Stimulated activated memory B cell treated with anti-CD40 and anti-IgM and Interleukin-4, amounts not matched to agents 10 μg/mL and 1 μg/mL and 100 μg/mL, for 72 hours (primary cell): ENCODE measurements around the gene MDFIC.

ENCODE experiments used
- ATAC-seq: fragments of 150-1000 bp; cut with Tn5 transposase; 2 replicates; pipeline ENCODE4 v1.10.0; 2021
- H3K27ac Mint-ChIP-seq: one replicate; pipeline ENCODE4 v1.8.0; 2022; ENCODE audit warnings: mild to moderate bottlenecking, mixed read lengths
- H3K27me3 Mint-ChIP-seq: one replicate; pipeline ENCODE4 v1.8.0; 2022; ENCODE audit warnings: mixed read lengths
- H3K36me3 Mint-ChIP-seq: one replicate; pipeline ENCODE4 v1.8.0; 2022; ENCODE audit warnings: mixed read lengths
- H3K4me1 Mint-ChIP-seq: one replicate; pipeline ENCODE4 v1.8.0; 2022; ENCODE audit warnings: mixed read lengths
- H3K4me3 Mint-ChIP-seq: one replicate; pipeline ENCODE4 v1.8.0; 2022; ENCODE audit warnings: mild to moderate bottlenecking, moderate library complexity, mixed read lengths
- H3K9me3 Mint-ChIP-seq: one replicate; pipeline ENCODE4 v1.8.0; 2022; ENCODE audit warnings: mixed read lengths

MDFIC gene

GRCh38 chr7:115014794-115015193 is 92.9 kb downstream of the MDFIC start:
- H3K4me1 Mint-ChIP-seq, result peaks cover 9% of the 10 kb centered on the region
- H3K27ac Mint-ChIP-seq, result no peak overlapping the region
- H3K4me3 Mint-ChIP-seq, result no peak overlapping the region
- H3K27me3 Mint-ChIP-seq, result no peaks in the 10 kb centered on the region
- H3K36me3 Mint-ChIP-seq, result peaks cover 42% of the 10 kb centered on the region
- no peaks in the 10 kb centered on the region for H3K9me3 Mint-ChIP-seq
- no peak for ATAC-seq

DNA sequence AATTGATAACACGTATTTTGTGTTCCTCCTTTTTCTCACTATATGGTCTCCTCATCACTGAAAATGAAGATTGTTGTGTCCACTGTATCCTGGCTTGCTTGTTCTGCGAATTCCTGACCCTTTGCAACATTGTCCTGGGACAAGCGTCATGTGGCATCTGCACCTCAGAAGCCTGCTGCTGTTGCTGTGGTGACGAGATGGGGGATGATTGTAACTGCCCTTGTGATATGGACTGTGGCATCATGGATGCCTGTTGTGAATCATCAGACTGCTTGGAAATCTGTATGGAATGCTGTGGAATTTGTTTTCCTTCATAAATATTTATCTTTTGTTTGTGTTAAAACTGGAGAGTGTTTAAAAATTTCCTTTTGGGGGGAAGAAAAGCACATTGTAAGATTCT is 93.7 kb downstream of the MDFIC start:
- Mint-ChIP-seq H3K4me3 (no peak overlapping the region), H3K36me3 (peaks cover 42% of the 10 kb centered on the region), H3K27ac (no peak overlapping the region)

DNA sequence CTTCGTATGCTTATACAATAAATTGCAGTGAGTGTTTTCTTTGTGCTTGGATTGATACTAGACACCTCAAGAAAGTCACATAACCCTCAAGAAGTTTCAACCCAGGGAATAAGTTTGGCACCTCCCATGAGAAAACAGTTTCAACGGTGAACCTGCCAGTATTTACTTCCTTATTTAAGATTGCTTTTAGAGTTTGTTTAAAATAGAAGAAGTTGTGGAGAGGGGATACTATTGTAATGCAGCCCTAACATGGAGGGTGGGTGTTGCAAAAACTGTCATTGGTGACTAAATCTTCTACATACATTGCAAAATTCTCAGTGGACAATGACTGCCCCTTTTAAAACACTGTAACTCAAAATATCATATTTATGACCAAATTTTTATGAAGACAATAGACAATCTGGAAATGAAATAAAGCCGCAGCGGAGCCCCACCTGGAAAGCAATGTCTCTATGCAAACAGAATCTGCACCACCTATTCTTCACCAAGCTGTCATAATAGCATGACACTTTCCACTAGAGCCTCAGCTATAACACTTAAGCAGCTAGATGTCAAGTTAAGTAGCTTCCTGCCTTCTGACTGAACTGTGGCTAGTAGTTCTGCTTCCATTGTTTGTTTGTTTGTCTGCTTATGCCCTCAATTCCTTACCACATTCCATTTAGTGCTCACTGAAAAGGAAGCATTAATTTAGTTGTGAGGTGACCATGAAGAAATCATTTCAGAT is 98.2 kb downstream of the MDFIC start:
- Mint-ChIP-seq H3K36me3 (peaks cover 19% of the 10 kb centered on the region), H3K27ac (no peak overlapping the region), H3K27me3 (no peaks in the 10 kb centered on the region), H3K4me1 (peaks cover 13% of the 10 kb centered on the region), H3K4me3 (no peak overlapping the region), H3K9me3 (no peaks in the 10 kb centered on the region)
- no peak for ATAC-seq

More for the DNA sequence above, 93.7 kb downstream of the MDFIC start:
- no peak for ATAC-seq
- H3K27me3 Mint-ChIP-seq, result no peaks in the 10 kb centered on the region
- peaks cover 7% of the 10 kb centered on the region for H3K4me1 Mint-ChIP-seq
- H3K9me3 Mint-ChIP-seq, result no peaks in the 10 kb centered on the region

DNA sequence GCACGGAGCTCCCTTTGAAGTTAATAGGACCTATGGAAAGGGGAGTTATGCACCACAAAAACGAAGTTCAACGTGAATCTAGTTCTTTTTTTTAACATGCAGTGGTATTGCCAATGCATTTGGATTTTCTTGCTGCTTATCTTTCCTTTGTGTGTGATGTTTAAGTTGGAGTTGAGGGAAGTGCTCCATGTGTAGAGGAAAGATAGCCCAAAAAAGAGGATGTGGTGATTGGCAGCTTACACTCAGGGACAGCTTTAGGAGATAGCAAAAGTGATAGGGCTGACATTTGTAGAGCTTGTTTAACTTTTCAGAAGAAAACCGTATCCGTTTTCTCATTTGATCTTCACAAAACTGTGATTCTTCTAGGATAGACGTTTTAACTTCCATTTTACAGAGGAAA is 101.3 kb downstream of the MDFIC start:
- ATAC-seq, result no peak
- H3K9me3 Mint-ChIP-seq, result no peaks in the 10 kb centered on the region

DNA sequence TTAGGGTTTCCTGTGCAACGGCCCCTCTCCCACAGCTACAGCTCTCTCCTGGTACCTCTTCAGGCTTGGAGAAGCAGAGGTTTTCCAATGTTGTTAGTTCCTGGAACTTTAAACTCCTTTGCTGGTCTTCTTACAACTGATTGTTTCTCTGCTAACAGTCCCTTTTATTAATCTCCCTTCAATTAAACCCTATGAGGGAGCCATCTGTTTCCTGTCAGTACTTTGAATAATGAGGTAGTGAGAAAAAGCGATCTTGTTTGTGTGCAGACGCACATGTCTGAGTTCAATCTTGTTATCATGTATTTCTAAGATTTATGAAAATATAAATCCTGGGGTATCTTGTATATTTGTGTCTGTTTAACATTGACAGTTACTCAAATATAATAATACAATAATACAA is 102.4 kb downstream of the MDFIC start:
- H3K27ac Mint-ChIP-seq, result no peak overlapping the region
- no peak overlapping the region for H3K4me3 Mint-ChIP-seq
- H3K9me3 Mint-ChIP-seq, result no peaks in the 10 kb centered on the region
- H3K36me3 Mint-ChIP-seq, result no peaks in the 10 kb centered on the region
- peaks cover 13% of the 10 kb centered on the region for H3K4me1 Mint-ChIP-seq
- H3K27me3 Mint-ChIP-seq, result no peaks in the 10 kb centered on the region
- no peak for ATAC-seq

More for the DNA sequence above, 101.3 kb downstream of the MDFIC start:
- no peak overlapping the region for H3K4me3 Mint-ChIP-seq
- no peak overlapping the region for H3K27ac Mint-ChIP-seq
- no peaks in the 10 kb centered on the region for H3K36me3 Mint-ChIP-seq
- H3K27me3 Mint-ChIP-seq, result no peaks in the 10 kb centered on the region
- peaks cover 13% of the 10 kb centered on the region for H3K4me1 Mint-ChIP-seq

GRCh38 chr7:115032715-115033703 is 111.1 kb downstream of the MDFIC start:
- H3K9me3 Mint-ChIP-seq, result no peaks in the 10 kb centered on the region
- H3K27me3 Mint-ChIP-seq, result no peaks in the 10 kb centered on the region
- ATAC-seq, result no peak

DNA sequence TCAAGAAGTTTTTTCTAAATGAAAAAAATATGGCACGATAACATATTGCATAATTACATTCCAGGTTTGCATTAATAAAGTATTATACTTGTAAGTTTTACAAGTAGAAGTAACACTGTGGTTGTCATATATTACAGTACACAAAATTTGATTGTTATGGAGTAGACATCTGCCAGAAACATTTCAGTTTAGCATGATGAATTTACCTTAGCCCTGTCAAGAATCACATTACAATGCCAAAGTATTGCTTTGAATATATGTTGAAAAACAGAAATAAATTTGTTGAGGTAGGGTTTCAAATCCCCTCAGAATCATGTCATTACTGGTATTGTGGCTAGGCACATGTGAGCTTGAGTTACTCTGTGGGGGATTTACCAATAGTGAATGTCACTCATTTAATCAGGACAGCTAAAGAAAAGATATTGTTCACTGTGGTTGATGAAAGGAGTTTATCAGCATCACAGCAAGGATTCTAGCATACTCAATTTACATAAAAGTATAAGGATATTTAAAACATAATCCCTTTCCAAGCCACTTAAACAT is 112.1 kb downstream of the MDFIC start:
- Mint-ChIP-seq H3K9me3 (no peaks in the 10 kb centered on the region), H3K4me1 (peaks cover 12% of the 10 kb centered on the region), H3K36me3 (no peaks in the 10 kb centered on the region), H3K27me3 (no peaks in the 10 kb centered on the region), H3K4me3 (no peak overlapping the region), H3K27ac (no peak overlapping the region)
- ATAC-seq, result no peak

More at GRCh38 chr7:115032715-115033703, 111.1 kb downstream of the MDFIC start:
- H3K4me3 Mint-ChIP-seq, result no peak overlapping the region
- no peaks in the 10 kb centered on the region for H3K36me3 Mint-ChIP-seq
- H3K27ac Mint-ChIP-seq, result no peak overlapping the region
- H3K4me1 Mint-ChIP-seq, result peaks cover 12% of the 10 kb centered on the region

DNA sequence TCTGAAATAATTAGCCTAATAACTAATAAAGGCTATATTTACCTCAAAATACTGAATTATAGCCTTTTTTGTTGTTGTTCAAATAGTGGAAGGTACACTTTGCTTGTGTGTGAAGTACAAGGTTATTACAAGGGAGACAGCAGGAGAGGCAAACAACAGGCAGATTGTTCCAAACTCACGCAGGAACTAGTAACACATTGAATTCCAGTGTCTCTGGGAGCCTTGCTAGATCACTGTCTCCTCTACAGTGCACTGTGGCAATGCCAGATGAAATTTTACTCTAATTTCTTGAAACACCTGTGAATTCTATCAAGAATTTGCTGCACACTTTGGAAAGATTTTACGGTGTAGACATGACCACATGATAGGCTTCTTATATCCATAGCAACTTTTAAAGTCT is 112.6 kb downstream of the MDFIC start:
- Mint-ChIP-seq H3K36me3 (no peaks in the 10 kb centered on the region), H3K9me3 (no peaks in the 10 kb centered on the region), H3K4me3 (no peak overlapping the region), H3K4me1 (peaks cover 12% of the 10 kb centered on the region), H3K27ac (no peak overlapping the region), H3K27me3 (no peaks in the 10 kb centered on the region)
- no peak for ATAC-seq

DNA sequence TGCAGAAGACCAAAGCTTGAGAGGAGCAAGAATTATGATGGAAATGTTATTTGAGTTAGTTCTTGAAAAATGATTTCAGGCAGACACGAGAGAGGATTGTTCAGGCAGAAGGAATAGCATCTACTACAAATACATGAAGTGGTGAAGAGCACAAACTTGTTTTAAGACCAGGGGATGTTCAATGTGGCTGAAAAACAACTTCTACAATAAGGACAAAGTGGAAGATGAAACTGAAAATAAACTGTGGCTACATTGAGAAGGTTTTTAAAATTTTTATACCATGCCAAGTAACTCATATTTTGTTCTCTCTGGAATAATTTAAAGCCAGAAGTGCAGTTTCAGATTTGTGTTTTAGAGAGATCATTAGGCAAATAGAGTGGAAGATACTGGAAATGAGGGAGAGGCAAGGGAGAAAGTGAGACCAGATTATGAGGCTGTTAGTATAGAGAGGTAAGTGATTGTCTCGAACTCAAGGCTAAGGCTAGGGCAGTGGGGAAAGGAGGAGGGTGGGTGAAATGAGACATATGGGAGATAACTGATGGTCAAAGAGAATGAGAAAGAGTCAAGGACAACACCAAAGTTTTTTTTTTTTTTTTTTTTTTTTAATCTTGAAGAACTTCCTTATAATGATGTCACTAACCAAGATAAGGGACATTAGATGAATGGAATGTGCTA is 115.4 kb downstream of the MDFIC start:
- Mint-ChIP-seq H3K9me3 (no peaks in the 10 kb centered on the region), H3K4me1 (peaks cover 12% of the 10 kb centered on the region), H3K27ac (no peak overlapping the region), H3K27me3 (no peaks in the 10 kb centered on the region), H3K36me3 (no peaks in the 10 kb centered on the region), H3K4me3 (no peak overlapping the region)
- ATAC-seq, result no peak

GRCh38 chr7:115038158-115038557 is 116.3 kb downstream of the MDFIC start:
- Mint-ChIP-seq H3K27me3 (no peaks in the 10 kb centered on the region), H3K4me3 (no peak overlapping the region), H3K4me1 (peaks cover 12% of the 10 kb centered on the region), H3K9me3 (no peaks in the 10 kb centered on the region), H3K27ac (no peak overlapping the region), H3K36me3 (no peaks in the 10 kb centered on the region)
- ATAC-seq, result no peak

DNA sequence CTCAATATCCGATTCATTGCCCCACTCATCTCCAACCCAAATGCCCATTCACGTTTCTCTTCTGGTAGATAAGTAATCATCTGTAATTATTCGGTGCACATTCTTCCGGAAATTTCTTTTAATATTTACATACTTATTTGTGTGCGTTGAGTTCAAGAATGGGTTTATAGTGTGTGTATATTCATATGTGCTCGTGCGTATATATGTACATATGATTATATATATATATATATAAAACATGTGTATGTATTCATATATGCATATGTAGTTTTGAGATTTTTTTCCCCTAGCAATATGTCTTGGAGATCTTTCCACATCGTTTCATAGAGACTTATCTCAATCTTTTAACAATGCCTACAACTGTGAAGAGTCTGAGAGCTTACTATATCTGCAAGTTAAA is 118.2 kb downstream of the MDFIC start:
- Mint-ChIP-seq H3K9me3 (no peaks in the 10 kb centered on the region), H3K4me3 (no peak overlapping the region), H3K27me3 (no peaks in the 10 kb centered on the region), H3K27ac (no peak overlapping the region), H3K4me1 (peaks cover 12% of the 10 kb centered on the region), H3K36me3 (no peaks in the 10 kb centered on the region)
- no peak for ATAC-seq

GRCh38 chr7:115040495-115040894 is 118.6 kb downstream of the MDFIC start:
- peaks cover 12% of the 10 kb centered on the region for H3K4me1 Mint-ChIP-seq

GRCh38 chr7:115042596-115042995 is 120.7 kb downstream of the MDFIC start:
- peaks cover 2% of the 10 kb centered on the region for H3K4me1 Mint-ChIP-seq
- no peak overlapping the region for H3K27ac Mint-ChIP-seq
- H3K4me3 Mint-ChIP-seq, result no peak overlapping the region
- no peak for ATAC-seq
- H3K27me3 Mint-ChIP-seq, result peaks cover 10% of the 10 kb centered on the region
- no peaks in the 10 kb centered on the region for H3K36me3 Mint-ChIP-seq
- H3K9me3 Mint-ChIP-seq, result no peaks in the 10 kb centered on the region

More at GRCh38 chr7:115040495-115040894, 118.6 kb downstream of the MDFIC start:
- H3K36me3 Mint-ChIP-seq, result no peaks in the 10 kb centered on the region
- H3K27ac Mint-ChIP-seq, result no peak overlapping the region
- no peak overlapping the region for H3K4me3 Mint-ChIP-seq
- H3K9me3 Mint-ChIP-seq, result no peaks in the 10 kb centered on the region
- no peaks in the 10 kb centered on the region for H3K27me3 Mint-ChIP-seq
- ATAC-seq, result no peak

GRCh38 chr7:115043605-115044004 is 121.7 kb downstream of the MDFIC start:
- Mint-ChIP-seq H3K27me3 (peaks cover 10% of the 10 kb centered on the region), H3K4me1 (no peaks in the 10 kb centered on the region), H3K27ac (no peak overlapping the region), H3K9me3 (no peaks in the 10 kb centered on the region), H3K36me3 (no peaks in the 10 kb centered on the region), H3K4me3 (no peak overlapping the region)
- ATAC-seq, result no peak

DNA sequence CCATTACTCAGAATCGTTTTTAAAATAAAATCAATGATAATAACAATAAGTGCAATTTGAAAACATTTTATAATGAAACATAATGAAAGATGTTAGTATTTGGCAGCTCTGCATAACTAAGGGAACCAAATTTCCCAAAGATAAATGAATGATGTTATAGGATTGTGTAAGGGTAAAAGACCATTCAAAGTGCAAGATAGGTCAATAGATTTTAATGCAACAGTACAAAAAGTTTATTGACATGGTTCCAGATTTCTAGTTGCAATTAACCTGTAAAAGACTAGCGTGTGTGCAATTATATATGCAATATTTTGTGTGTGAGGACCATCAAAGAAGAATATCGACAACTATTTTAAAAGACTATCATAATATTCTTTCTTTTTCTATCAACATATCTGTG is 122.3 kb downstream of the MDFIC start:
- H3K4me3 Mint-ChIP-seq, result no peak overlapping the region
- peaks cover 10% of the 10 kb centered on the region for H3K27me3 Mint-ChIP-seq
- H3K4me1 Mint-ChIP-seq, result no peaks in the 10 kb centered on the region
- H3K9me3 Mint-ChIP-seq, result no peaks in the 10 kb centered on the region
- no peaks in the 10 kb centered on the region for H3K36me3 Mint-ChIP-seq
- no peak overlapping the region for H3K27ac Mint-ChIP-seq
- ATAC-seq, result no peak
